H1 (cell line): ENCODE measurements around the gene TMTC4. TPM values are rescaled to one million over a fixed set of nuclear protein-coding genes. Genes with fewer than 3 reads are reported as not detected.

Experiments used
- CTCF ChIA-PET: fragments of 300-600 bp; sonication (Branson Sonifier 250); formaldehyde crosslinking; loops from one replicate; lab custom pipeline; 2021; ENCODE audit not compliant: partially characterized antibody; lab: Charles Lee
- POLR2A ChIA-PET: fragments of 300-600 bp; sonication (Branson Sonifier 250); formaldehyde crosslinking; loops from one replicate; lab custom pipeline; 2021; ENCODE audit warnings: inconsistent platforms; ENCODE audit not compliant: partially characterized antibody; lab: Charles Lee
- DNase-seq, 2 experiments: peaks; one replicate each; pipeline versions ENCODE4 v3.0.0 to v3.0.0-alpha.2; 2010 to 2022; ENCODE audit warnings: low spot score in 2 of 2, low read depth in 1 of 2, mixed read lengths in 1 of 2
- FAIRE-seq: peaks from 2 replicates; lab custom pipeline; 2011; peaks lifted over from hg19 to GRCh38; lab: Jason Lieb, UNC
- H2AFZ ChIP-seq: 2 replicates; pipeline ENCODE4 v1.8.1; 2012; ENCODE audit warnings: low read length, inconsistent platforms
- H2AK5ac ChIP-seq: 2 replicates; pipeline ENCODE4 v1.6.1; 2013; ENCODE audit warnings: low read depth, low read length
- H2BK120ac ChIP-seq: replicated peaks from 2 replicates; pipeline ENCODE3; 2013; ENCODE audit warnings: low read depth, low read length, inconsistent platforms
- H2BK12ac ChIP-seq: 2 replicates; pipeline ENCODE4 v1.6.1; 2013; ENCODE audit warnings: low read depth, low read length
- H2BK15ac ChIP-seq: 2 replicates; pipeline ENCODE4 v1.6.1; 2013; ENCODE audit warnings: low read length
- H2BK20ac ChIP-seq: 2 replicates; pipeline ENCODE4 v1.6.1; 2013; ENCODE audit warnings: low read length
- H2BK5ac ChIP-seq: 2 replicates; pipeline ENCODE4 v1.6.1; 2013; ENCODE audit warnings: low read depth, low read length
- H3K14ac ChIP-seq: 2 replicates; pipeline ENCODE4 v1.6.1; 2013; ENCODE audit warnings: inconsistent platforms; ENCODE audit not compliant: insufficient read length
- H3K18ac ChIP-seq: 2 replicates; pipeline ENCODE4 v1.6.1; 2013; ENCODE audit warnings: low read length; ENCODE audit errors: extremely low read depth
- H3K23ac ChIP-seq: 2 replicates; pipeline ENCODE4 v1.6.1; 2013; ENCODE audit warnings: inconsistent platforms; ENCODE audit not compliant: insufficient read length
- H3K23me2 ChIP-seq: 2 replicates; pipeline ENCODE4 v1.6.1; 2013; ENCODE audit warnings: low read depth, low read length
- H3K27ac ChIP-seq: 2 replicates; pipeline ENCODE4 v1.6.1; 2011; ENCODE audit warnings: low read depth, low read length, inconsistent platforms
- H3K27me3 ChIP-seq, 4 experiments: replicated peaks in 1 of 4; 1 replicate in 1 of 4; 2 replicates in 3 of 4; pipeline versions ENCODE4 v1.6.1 to v1.8.1; 2011 to 2013; ENCODE audit warnings: low read length in 3 of 4, mild to moderate bottlenecking in 3 of 4, inconsistent platforms in 2 of 4, mixed read lengths in 2 of 4, moderate library complexity in 1 of 4; ENCODE audit not compliant: control insufficient read depth in 3 of 4, insufficient read depth in 3 of 4; ENCODE audit errors: extremely low read depth in 1 of 4
- H3K36me3 ChIP-seq, 4 experiments: 2 replicates each; pipeline versions ENCODE4 v1.6.1 to v1.8.1; 2011 to 2013; ENCODE audit warnings: mild to moderate bottlenecking in 4 of 4, low read length in 3 of 4, moderate library complexity in 2 of 4, control low read depth in 1 of 4, inconsistent platforms in 1 of 4; ENCODE audit not compliant: insufficient read depth in 4 of 4, control insufficient read depth in 2 of 4
- H3K4ac ChIP-seq: replicated peaks from 2 replicates; pipeline ENCODE3; 2013; ENCODE audit warnings: low read length, low read depth, mixed read lengths, inconsistent platforms; ENCODE audit not compliant: insufficient read length
- H3K4me1 ChIP-seq, 4 experiments: replicated peaks in 1 of 4; 1 replicate in 1 of 4; 2 replicates in 3 of 4; pipeline versions ENCODE4 v1.6.1 to v1.8.1; 2011 to 2013; ENCODE audit warnings: low read length in 3 of 4, inconsistent platforms in 2 of 4, mixed read lengths in 1 of 4; ENCODE audit not compliant: insufficient read depth in 4 of 4, control insufficient read depth in 3 of 4
- H3K4me2 ChIP-seq, 2 experiments: 2 replicates each; pipeline versions ENCODE4 v1.6.1 to v1.8.1; 2011 to 2013; ENCODE audit warnings: low read depth in 2 of 2, low read length in 2 of 2, control low read depth in 1 of 2, inconsistent platforms in 1 of 2, mild to moderate bottlenecking in 1 of 2; ENCODE audit not compliant: insufficient read depth in 1 of 2
- H3K4me3 ChIP-seq, 4 experiments: fragments of 200-600, 300-600 bp in 1 of 4; sonication (generic), shearing (Covaris generic), sonication (Bioruptor Twin) in 1 of 4; 2 replicates each; pipeline versions ENCODE4 v1.5.1 to v1.8.1; 2011 to 2016; ENCODE audit warnings: low read length in 4 of 4, low read depth in 3 of 4, control low read depth in 2 of 4, inconsistent platforms in 2 of 4, mild to moderate bottlenecking in 2 of 4, mixed read lengths in 1 of 4, moderate library complexity in 1 of 4; ENCODE audit not compliant: insufficient read depth in 2 of 4; ENCODE audit errors: extremely low read depth in 1 of 4
- H3K56ac ChIP-seq: replicated peaks from 2 replicates; pipeline ENCODE3; 2013; ENCODE audit warnings: low read depth, mild to moderate bottlenecking, mixed read lengths, low read length, inconsistent platforms; ENCODE audit not compliant: insufficient read length
- H3K79me1 ChIP-seq: 2 replicates; pipeline ENCODE4 v1.6.1; 2013; ENCODE audit warnings: low read depth, low read length, control low read depth
- H3K79me2 ChIP-seq, 2 experiments: 2 replicates each; pipeline versions ENCODE4 v1.6.1 to v1.8.1; 2012 to 2013; ENCODE audit warnings: low read length in 2 of 2, mild to moderate bottlenecking in 2 of 2, inconsistent platforms in 1 of 2; ENCODE audit not compliant: insufficient read depth in 2 of 2, control insufficient read depth in 1 of 2
- H3K9ac ChIP-seq, 4 experiments: replicated peaks in 1 of 4; 1 replicate in 1 of 4; 2 replicates in 3 of 4; pipeline versions ENCODE4 v1.6.1 to v1.8.1; 2011 to 2013; ENCODE audit warnings: low read depth in 3 of 4, low read length in 3 of 4, control low read depth in 2 of 4, mild to moderate bottlenecking in 2 of 4, moderate library complexity in 2 of 4, inconsistent platforms in 1 of 4; ENCODE audit errors: extremely low read depth in 1 of 4
- H3K9me3 ChIP-seq, 2 experiments: 2 replicates each; pipeline versions ENCODE4 v1.6.1 to v1.8.1; 2012 to 2013; ENCODE audit warnings: mild to moderate bottlenecking in 2 of 2, moderate library complexity in 2 of 2, control low read depth in 1 of 2, inconsistent platforms in 1 of 2, low read depth in 1 of 2, low read length in 1 of 2, mixed read lengths in 1 of 2; ENCODE audit not compliant: insufficient read depth in 2 of 2
- H4K20me1 ChIP-seq, 2 experiments: replicated peaks in 1 of 2; 2 replicates each; pipeline versions ENCODE3 to v1.8.1; 2011 to 2013; ENCODE audit warnings: inconsistent platforms in 2 of 2, low read length in 2 of 2, mild to moderate bottlenecking in 1 of 2; ENCODE audit not compliant: insufficient read depth in 2 of 2, control insufficient read depth in 1 of 2
- H4K5ac ChIP-seq: 2 replicates; pipeline ENCODE4 v1.6.1; 2013; ENCODE audit warnings: low read length, low read depth, mixed read lengths, inconsistent platforms; ENCODE audit not compliant: insufficient read length
- H4K8ac ChIP-seq: 2 replicates; pipeline ENCODE4 v1.8.0; 2013; ENCODE audit warnings: mild to moderate bottlenecking, moderate library complexity, low read length, inconsistent platforms; ENCODE audit not compliant: insufficient read depth; ENCODE audit errors: extremely low read depth
- H4K91ac ChIP-seq: replicated peaks from 2 replicates; pipeline ENCODE3; 2013; ENCODE audit warnings: low read length, mixed read lengths, inconsistent platforms; ENCODE audit not compliant: insufficient read length
- ATF3 ChIP-seq: IDR thresholded peaks from 2 replicates; pipeline ENCODE4 v1.6.1; 2011; ENCODE audit warnings: low read depth, mild to moderate bottlenecking, low read length; ENCODE audit not compliant: insufficient read depth
- BACH1 ChIP-seq: IDR thresholded peaks from 2 replicates; pipeline ENCODE4 v1.6.1; 2012; ENCODE audit warnings: low read length, improper control_type of control experiment
- CBX8 ChIP-seq: fragments of 300-800, 300-1000 bp; sonication (generic); IDR thresholded peaks from 2 replicates; pipeline ENCODE4 v1.7.1; 2016; ENCODE audit warnings: low read depth, low read length, borderline replicate concordance
- CEBPB ChIP-seq: IDR thresholded peaks from 2 replicates; pipeline ENCODE4 v1.6.1; 2012; ENCODE audit warnings: low read depth, low read length
- CHD2 ChIP-seq: IDR thresholded peaks from 2 replicates; pipeline ENCODE4 v1.6.1; 2012; ENCODE audit warnings: low read length, improper control_type of control experiment
- E2F6 ChIP-seq: IDR thresholded peaks from 2 replicates; pipeline ENCODE4 v1.6.1; 2012; ENCODE audit warnings: inconsistent platforms
- EZH2 ChIP-seq: fragments of 200-600 bp; sonication (generic); IDR thresholded peaks from 2 replicates; pipeline ENCODE4 v1.7.1; 2012; ENCODE audit warnings: low read depth, mild to moderate bottlenecking, moderate library complexity, low read length, inconsistent platforms; ENCODE audit not compliant: severe bottlenecking
- GABPA ChIP-seq: IDR thresholded peaks from 2 replicates; pipeline ENCODE4 v1.6.1; 2011; ENCODE audit warnings: mild to moderate bottlenecking, low read length, moderate library complexity, borderline replicate concordance; ENCODE audit not compliant: insufficient read depth
- GTF2F1 ChIP-seq: IDR thresholded peaks from 2 replicates; pipeline ENCODE4 v1.6.1; 2012; ENCODE audit warnings: low read depth, low read length, improper control_type of control experiment, borderline replicate concordance
- POLR2A ChIP-seq, 2 experiments: IDR thresholded peaks; 1 replicate in 1 of 2; 2 replicates in 1 of 2; pipeline ENCODE4 v1.6.1; 2011; ENCODE audit warnings: low read depth in 2 of 2, low read length in 2 of 2, mild to moderate bottlenecking in 2 of 2; ENCODE audit errors: control extremely low read depth in 1 of 2
- POLR2AphosphoS5 ChIP-seq: IDR thresholded peaks from 2 replicates; pipeline ENCODE4 v1.6.1; 2011; ENCODE audit warnings: low read depth, low read length
- TBP ChIP-seq: IDR thresholded peaks from 2 replicates; pipeline ENCODE4 v1.6.1; 2011; ENCODE audit warnings: low read depth, low read length, improper control_type of control experiment
- ZNF274 ChIP-seq: IDR thresholded peaks from 2 replicates; pipeline ENCODE4 v1.7.0; 2012; ENCODE audit warnings: low read length, borderline replicate concordance; ENCODE audit errors: extremely low read depth
- WGBS, 2 experiments: shearing (Covaris generic) in 1 of 2; methylation state at CpG; one replicate each; pipeline versions ENCODE4 v1.1.6 to v1.1.7; 2013 to 2015; ENCODE audit warnings: low lambda C conversion rate in 2 of 2, mixed read lengths in 2 of 2, inconsistent platforms in 1 of 2, low coverage in 1 of 2, missing lambda C conversion rate in 1 of 2; ENCODE audit not compliant: insufficient replicate concordance in 2 of 2, insufficient coverage in 1 of 2, insufficient read length in 1 of 2; ENCODE audit errors: extremely low coverage in 1 of 2, missing lambda C conversion rate in 1 of 2; 5-methylcytosine and 5-hydroxymethylcytosine counted together
- polyA plus RNA-seq, 7 experiments: library from polyadenylated mRNA; depleted of rRNA in 3 of 7; stranded (reverse) in 5 of 7; unstranded in 2 of 7; fragments of >200 nt in 5 of 7; fragments of 200-250 nt in 2 of 7; gene quantifications; 1 replicate in 5 of 7; 2 replicates in 1 of 7; 4 replicates in 1 of 7; pipeline versions ENCODE4 v1.2.1 to v1.2.3, GENCODE V29; 2011 to 2013; ENCODE audit warnings: missing spikeins in 2 of 7, mixed read lengths in 2 of 7
- total RNA-seq: library from RNA; stranded (reverse); fragmentation: NEBNext Ultra II Directional; extraction: Animal tissue kit (Norgen Biotek cat#: 25700); gene quantifications from 2 replicates; pipeline ENCODE4 v1.2.1, GENCODE V29; 2021

TMTC4 gene
- total and polyA plus RNA-seq, 2 of the 8 experiments (the other 6 are each of a cell fraction or from before 2014, with no cell fraction given), result 26.3 to 42.6 TPM

- Histone ChIP-seq H2AFZ (no peak overlapping the region), H4K8ac (no peak overlapping the region), H3K23me2 (no peaks in the 10 kb centered on the region; the same call in 1 of the 2 replicates), H3K18ac (no peak overlapping the region), H2BK12ac (no peak overlapping the region), H3K4me1 (peaks cover 0 to under 1% (median 0%) of the 10 kb centered on the region in 4 experiments; a peak in 1 of 7 replicates), H3K9ac (no peak overlapping the region), H2BK15ac (no peak overlapping the region), H3K14ac (no peak overlapping the region), H2BK20ac (no peak overlapping the region), H3K79me2 (no peaks in the 10 kb centered on the region), H3K23ac (no peak overlapping the region), H3K36me3 (peaks cover 2 to 47% (median 26%) of the 10 kb centered on the region in 4 experiments; a peak in 6 of 8 replicates), H4K91ac (no peak overlapping the region), H3K27ac (no peak overlapping the region), H4K20me1 (no peaks in the 10 kb centered on the region), H3K56ac (no peak overlapping the region), H2BK120ac (no peak overlapping the region), H3K27me3 (no peaks in the 10 kb centered on the region), H3K9me3 (no peaks in the 10 kb centered on the region), H3K4ac (no peak overlapping the region), H3K4me2 (no peak overlapping the region), H3K79me1 (no peaks in the 10 kb centered on the region), H4K5ac (no peak overlapping the region), H2BK5ac (no peak overlapping the region), H2AK5ac (no peak overlapping the region), H3K4me3 (no peak overlapping the region)
- DNase-seq (no peak), FAIRE-seq (no peak)
- TF ChIP-seq ATF3 (no peak), POLR2AphosphoS5 (no peak), EZH2 (no peak), GABPA (no peak), ZNF274 (no peak), BACH1 (no peak), GTF2F1 (no peak), CBX8 (no peak), CHD2 (no peak), E2F6 (no peak), TBP (no peak), POLR2A (IDR thresholded peaks at IDR 0.05; ENCODE audit: control extremely low read depth in 1 of 2, low read depth in 2 of 2, low read length in 2 of 2) (no peak), CEBPB (no peak)
- ChIA-PET POLR2A (no interaction called here), CTCF (interaction anchor here (1.3 kb wide), 1 partner anchor 9 kb away, joined by 3 read pairs; no protein-coding TSS in a partner anchor)
- WGBS, 2 experiments, result 91% methylated on average over 7 of the region's 7 CpGs; no CpG with 5 or more reads in 1 of the 2 experiments
Observed at GRCh38 chr13:100636004-100636403, 38.6 kb downstream of the TMTC4 start.
